GM23248 (cell line): ENCODE results near the gene RWDD4. TPM values are rescaled to one million over a fixed set of nuclear protein-coding genes. Genes with fewer than 3 reads are reported as not detected.
A peak's percentile ranks its signal among the peaks of the same experiment; 100 is the strongest.

ENCODE experiments used
- DNase-seq: peaks from one replicate; pipeline ENCODE4 v3.0.0-alpha.2; 2015
- H2AFZ ChIP-seq: fragments of 200-600 bp; sonication (generic); 2 replicates; pipeline ENCODE4 v1.6.1; 2016; ENCODE audit warnings: antibody characterized with exemption
- H3F3A ChIP-seq: fragments of 200-600 bp; sonication (generic); 2 replicates; pipeline ENCODE4 v1.6.1; 2016; ENCODE audit warnings: mild to moderate bottlenecking, antibody characterized with exemption, mixed run types; ENCODE audit not compliant: insufficient read depth
- H3K27ac ChIP-seq: fragments of 200-600 bp; sonication (generic); 2 replicates; pipeline ENCODE4 v1.5.1; 2016; ENCODE audit warnings: mild to moderate bottlenecking
- H3K27me3 ChIP-seq: fragments of 200-600 bp; sonication (generic); replicated peaks from 2 replicates; pipeline ENCODE4 v1.6.1; 2016; ENCODE audit warnings: mild to moderate bottlenecking; ENCODE audit not compliant: insufficient read depth
- H3K36me3 ChIP-seq: fragments of 200-600 bp; sonication (generic); 2 replicates; pipeline ENCODE4 v1.6.1; 2016; ENCODE audit warnings: low read depth, mild to moderate bottlenecking
- H3K4me1 ChIP-seq: fragments of 200-600 bp; sonication (generic); 2 replicates; pipeline ENCODE4 v1.6.1; 2016; ENCODE audit warnings: mild to moderate bottlenecking; ENCODE audit not compliant: insufficient read depth
- H3K4me2 ChIP-seq: fragments of 200-600 bp; sonication (generic); one replicate; pipeline ENCODE4 v1.6.1; 2016; ENCODE audit warnings: mild to moderate bottlenecking; ENCODE audit not compliant: unreplicated experiment
- H3K4me3 ChIP-seq: fragments of 200-600 bp; sonication (generic); 2 replicates; pipeline ENCODE4 v1.5.1; 2016; ENCODE audit warnings: mild to moderate bottlenecking
- H3K79me2 ChIP-seq: fragments of 200-600 bp; sonication (generic); 2 replicates; pipeline ENCODE4 v1.6.1; 2016; ENCODE audit warnings: mild to moderate bottlenecking; ENCODE audit not compliant: insufficient read depth
- H3K9ac ChIP-seq: fragments of 200-600 bp; sonication (generic); 2 replicates; pipeline ENCODE4 v1.6.1; 2016; ENCODE audit warnings: mild to moderate bottlenecking
- H3K9me2 ChIP-seq: fragments of 200-600 bp; sonication (generic); 2 replicates; pipeline ENCODE4 v1.6.1; 2016; ENCODE audit warnings: mixed run types, mild to moderate bottlenecking, moderate library complexity; ENCODE audit not compliant: insufficient read depth
- H3K9me3 ChIP-seq: fragments of 200-600 bp; sonication (generic); one replicate; pipeline ENCODE4 v1.6.1; 2017; ENCODE audit warnings: low read depth
- H4K20me1 ChIP-seq: fragments of 200-600 bp; sonication (generic); 2 replicates; pipeline ENCODE4 v1.6.0; 2016; ENCODE audit not compliant: insufficient read depth
- EZH2 ChIP-seq: fragments of 200-600 bp; sonication (generic); IDR thresholded peaks from 2 replicates; pipeline ENCODE4 v1.6.1; 2018; ENCODE audit warnings: antibody characterized with exemption, mild to moderate bottlenecking; ENCODE audit not compliant: insufficient read depth, poor library complexity, severe bottlenecking
- EZH2phosphoT487 ChIP-seq: fragments of 200-600 bp; sonication (generic); IDR thresholded peaks from 2 replicates; pipeline ENCODE4 v1.6.1; 2018; ENCODE audit warnings: antibody characterized with exemption, moderate library complexity, mild to moderate bottlenecking, low read depth; ENCODE audit not compliant: insufficient read depth
- WGBS, 2 experiments: methylation state at CpG; one replicate each; pipeline ENCODE4 v1.1.6; 2015 to 2017; ENCODE audit warnings: low lambda C conversion rate in 2 of 2, low coverage in 1 of 2; ENCODE audit errors: missing lambda C conversion rate in 2 of 2; 5-methylcytosine and 5-hydroxymethylcytosine counted together
- in situ Hi-C: fragments of 300-500 bp; cut with MboI; formaldehyde crosslinking; loops from 2 replicates; pipeline ENCODE4 v1.15.0; 2020
- polyA plus RNA-seq: library from polyadenylated mRNA; unstranded; fragments of >200 nt; fragmentation: Nextera tagmentation; extraction: Ambion mirVana; gene quantifications from 2 replicates; pipeline ENCODE4 v1.2.1, GENCODE V29; 2016
- total RNA-seq: library from RNA; depleted of rRNA; stranded (reverse); fragments of >200 nt; shearing (Covaris generic); gene quantifications from 2 replicates; pipeline ENCODE4 v1.2.3, GENCODE V29; 2014

Gene RWDD4
- total and polyA plus RNA-seq, 2 experiments from 2014 or later, result 38.0 to 41.6 TPM

DNA sequence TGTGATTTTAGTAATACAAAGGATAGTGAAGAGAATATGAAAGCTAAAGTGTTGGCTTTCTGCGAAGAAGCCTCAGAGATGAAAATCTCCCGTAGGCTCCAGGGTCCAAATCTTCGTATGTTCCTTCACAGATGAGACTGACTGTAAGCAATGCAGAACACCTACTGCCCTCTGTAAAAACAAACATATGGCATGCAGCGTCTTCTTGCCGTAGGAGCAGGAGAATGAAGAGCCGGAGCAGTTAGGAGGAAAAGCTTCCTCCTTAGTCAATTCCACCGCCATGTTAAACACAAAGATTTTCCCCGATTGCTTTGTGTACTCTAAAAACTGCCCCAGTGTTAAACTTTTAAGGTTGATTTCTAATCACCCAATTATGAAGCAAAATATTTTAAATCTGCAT, 22.5 kb downstream of the RWDD4 start:
- Histone ChIP-seq H3K4me3 (no peak overlapping the region), H3F3A (peaks cover 4% of the 10 kb centered on the region; the same call in 1 of the 2 replicates), H3K9me3 (no peaks in the 10 kb centered on the region), H3K27ac (no peak overlapping the region), H2AFZ (no peak overlapping the region), H3K79me2 (no peaks in the 10 kb centered on the region), H4K20me1 (no peaks in the 10 kb centered on the region), H3K27me3 (no peaks in the 10 kb centered on the region), H3K9me2 (no peaks in the 10 kb centered on the region), H3K9ac (no peak overlapping the region), H3K4me2 (no peak overlapping the region), H3K4me1 (peaks cover 38% of the 10 kb centered on the region), H3K36me3 (no peaks in the 10 kb centered on the region)
- in situ Hi-C loops, result no loop called here
- no peak for DNase-seq
- 97 to 99% methylated on average over 8 of the region's 8 CpGs for WGBS, 2 experiments
- TF ChIP-seq EZH2 (no peak), EZH2phosphoT487 (no peak)

- H3F3A ChIP-seq, result peaks cover 4% of the 10 kb centered on the region; the same call in 1 of the 2 replicates
- H3K27me3 ChIP-seq, result no peaks in the 10 kb centered on the region
- H3K9ac ChIP-seq, result no peak overlapping the region
- in situ Hi-C loops, result no loop called here
- H4K20me1 ChIP-seq, result no peaks in the 10 kb centered on the region
- WGBS, 2 experiments, result 77% methylated on average over 5 of the region's 5 CpGs
- no peaks in the 10 kb centered on the region for H3K36me3 ChIP-seq
- no peak overlapping the region for H3K4me3 ChIP-seq
- no peaks in the 10 kb centered on the region for H3K9me2 ChIP-seq
- H2AFZ ChIP-seq, result no peak overlapping the region
- H3K9me3 ChIP-seq, result no peaks in the 10 kb centered on the region
- H3K27ac ChIP-seq, result no peak overlapping the region
- TF ChIP-seq EZH2, result no peak
- TF ChIP-seq EZH2phosphoT487, result no peak
- no peak overlapping the region for H3K4me2 ChIP-seq
- H3K79me2 ChIP-seq, result no peaks in the 10 kb centered on the region
- peaks cover 38% of the 10 kb centered on the region for H3K4me1 ChIP-seq
- no peak for DNase-seq
Observed at GRCh38 chr4:183635741-183636140, 23.2 kb downstream of the RWDD4 start.

DNA sequence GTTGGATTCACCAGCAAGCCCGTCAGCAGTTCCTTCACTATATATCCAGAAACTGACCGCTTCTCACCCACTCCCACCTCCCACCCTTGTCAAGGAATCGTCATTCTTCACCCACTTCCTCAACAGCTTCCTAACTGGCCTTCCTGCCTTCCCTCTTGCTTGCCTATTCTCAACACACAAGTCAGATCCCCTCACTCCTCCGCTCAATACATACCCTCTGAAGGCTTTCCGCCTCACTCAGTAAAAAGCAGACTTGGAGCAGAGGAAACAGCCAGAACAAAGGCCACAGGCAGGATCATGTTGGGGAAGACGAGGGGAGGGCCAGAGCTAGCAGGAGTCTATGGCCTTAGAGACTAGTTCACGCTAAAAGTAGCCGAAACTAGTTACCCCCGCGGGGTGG, 23.7 kb downstream of the RWDD4 start:
- no peaks in the 10 kb centered on the region for H3K79me2 ChIP-seq
- peaks cover 4% of the 10 kb centered on the region; the same call in 1 of the 2 replicates for H3F3A ChIP-seq
- no peak for TF ChIP-seq EZH2phosphoT487
- H2AFZ ChIP-seq, result no peak overlapping the region
- no peaks in the 10 kb centered on the region for H3K36me3 ChIP-seq
- no peaks in the 10 kb centered on the region for H4K20me1 ChIP-seq
- H3K27ac ChIP-seq, result no peak overlapping the region
- no peaks in the 10 kb centered on the region for H3K9me3 ChIP-seq
- no peaks in the 10 kb centered on the region for H3K27me3 ChIP-seq
- peaks cover 38% of the 10 kb centered on the region for H3K4me1 ChIP-seq
- no peak overlapping the region for H3K9ac ChIP-seq
- H3K4me2 ChIP-seq, result no peak overlapping the region
- H3K9me2 ChIP-seq, result no peaks in the 10 kb centered on the region
- in situ Hi-C loops, result no loop called here
- DNase-seq, result no peak
- 78 to 82% methylated on average over 10 of the region's 10 CpGs for WGBS, 2 experiments
- H3K4me3 ChIP-seq, result no peak overlapping the region

DNA sequence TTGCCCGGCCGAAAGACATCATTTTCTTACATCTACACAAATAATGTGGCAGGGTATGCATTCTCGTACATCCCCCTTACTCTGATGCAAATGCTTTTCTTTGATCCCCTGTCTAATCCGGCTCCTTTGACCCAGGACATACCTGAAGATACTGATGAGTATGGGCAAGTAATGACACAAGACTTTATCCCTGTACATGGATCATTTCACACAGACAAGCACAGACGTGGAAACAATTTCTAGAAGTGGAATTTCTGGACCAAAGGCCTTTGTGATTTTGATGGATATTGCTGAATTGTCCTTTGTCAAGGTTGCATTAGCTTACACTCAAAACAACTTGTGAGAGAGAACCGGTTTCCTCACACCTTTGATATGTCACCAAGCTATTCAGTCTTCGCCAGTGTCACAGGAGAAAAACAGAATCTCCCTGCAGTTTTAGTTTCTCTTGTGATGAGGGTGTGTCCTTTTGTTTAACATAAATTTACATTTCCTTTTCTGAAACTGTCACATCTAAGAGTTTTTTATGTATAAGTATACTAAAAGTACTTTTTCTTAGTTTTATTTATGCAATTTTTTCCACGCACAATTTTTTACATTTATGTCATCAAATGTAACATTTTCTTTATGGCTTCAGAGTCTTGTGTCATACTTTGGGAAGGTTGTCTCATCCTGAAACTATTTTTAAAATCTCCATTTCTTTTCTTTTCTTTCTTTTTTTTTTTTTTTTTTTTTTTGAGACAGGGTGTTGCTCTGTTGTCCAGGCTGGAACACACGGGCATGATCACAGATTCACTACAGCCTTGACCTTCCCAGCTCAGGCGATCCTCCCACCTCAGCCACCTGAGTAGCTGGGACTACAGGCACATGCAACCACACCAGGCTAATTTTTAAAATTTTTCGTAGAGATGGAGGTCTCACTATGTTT, 25.2 kb downstream of the RWDD4 start:
- Histone ChIP-seq H3K79me2 (no peaks in the 10 kb centered on the region), H3K9ac (no peak overlapping the region), H3F3A (peaks cover 2% of the 10 kb centered on the region; the same call in 1 of the 2 replicates), H4K20me1 (no peaks in the 10 kb centered on the region), H3K9me2 (no peaks in the 10 kb centered on the region), H3K4me2 (no peak overlapping the region), H3K36me3 (no peaks in the 10 kb centered on the region), H3K27ac (no peak overlapping the region), H2AFZ (peak overlapping the region; percentile 53; the same call in 1 of the 2 replicates), H3K9me3 (no peaks in the 10 kb centered on the region), H3K27me3 (no peaks in the 10 kb centered on the region), H3K4me3 (no peak overlapping the region), H3K4me1 (peaks cover 27% of the 10 kb centered on the region)
- WGBS, 2 experiments, result 83 to 85% methylated on average over 11 of the region's 11 CpGs
- in situ Hi-C loops, result no loop called here
- no peak for TF ChIP-seq EZH2phosphoT487
- TF ChIP-seq EZH2, result no peak
- peak; percentile 39 for DNase-seq
